Adrenal gland (tissue), 5 donors: ENCODE measurements around the gene CDH5.

ENCODE experiments used
- POLR2A ChIP-seq, 2 donors: fragments of 450-650 bp; IDR thresholded peaks; one replicate each; pipeline ENCODE4 v1.6.1; 2017; ENCODE audit warnings: antibody characterized with exemption in 2 of 2, mild to moderate bottlenecking in 2 of 2, moderate library complexity in 1 of 2
- TF ChIP-seq, protein P1 (sequence below), 6 experiments: fragments of 450-650 bp in 4 of 6; fragments of 200-600 bp in 2 of 6; sonication (generic) in 1 of 6; IDR thresholded peaks; 1 replicate in 5 of 6; 2 replicates in 1 of 6; pipeline versions ENCODE4 v1.5.1 to v1.8.0; 2016 to 2021; ENCODE audit warnings: antibody characterized with exemption in 6 of 6, mild to moderate bottlenecking in 2 of 6, moderate library complexity in 1 of 6
- donor health status: DM: no; HTN: no; CAD: no.

DNA sequence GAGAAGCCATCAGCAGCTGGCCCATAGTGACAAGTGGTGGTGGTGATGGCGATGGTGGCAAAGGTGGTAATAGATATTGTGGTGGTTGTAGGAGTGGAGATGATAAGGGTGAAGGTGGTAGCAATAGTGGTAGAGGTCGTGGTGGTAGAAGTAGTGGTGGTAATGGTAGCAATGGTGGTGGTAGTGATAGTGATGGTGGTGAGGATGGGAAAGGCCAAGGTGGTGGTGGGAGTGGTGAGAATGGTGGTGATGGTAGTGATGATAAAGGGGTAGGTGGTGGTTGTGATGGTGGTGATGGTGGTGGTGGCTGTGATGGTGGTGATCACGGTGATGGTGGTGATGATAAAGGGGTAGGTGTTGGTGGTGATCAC, 13.1 kb downstream of the CDH5 start:
- TF ChIP-seq, protein P1, sequence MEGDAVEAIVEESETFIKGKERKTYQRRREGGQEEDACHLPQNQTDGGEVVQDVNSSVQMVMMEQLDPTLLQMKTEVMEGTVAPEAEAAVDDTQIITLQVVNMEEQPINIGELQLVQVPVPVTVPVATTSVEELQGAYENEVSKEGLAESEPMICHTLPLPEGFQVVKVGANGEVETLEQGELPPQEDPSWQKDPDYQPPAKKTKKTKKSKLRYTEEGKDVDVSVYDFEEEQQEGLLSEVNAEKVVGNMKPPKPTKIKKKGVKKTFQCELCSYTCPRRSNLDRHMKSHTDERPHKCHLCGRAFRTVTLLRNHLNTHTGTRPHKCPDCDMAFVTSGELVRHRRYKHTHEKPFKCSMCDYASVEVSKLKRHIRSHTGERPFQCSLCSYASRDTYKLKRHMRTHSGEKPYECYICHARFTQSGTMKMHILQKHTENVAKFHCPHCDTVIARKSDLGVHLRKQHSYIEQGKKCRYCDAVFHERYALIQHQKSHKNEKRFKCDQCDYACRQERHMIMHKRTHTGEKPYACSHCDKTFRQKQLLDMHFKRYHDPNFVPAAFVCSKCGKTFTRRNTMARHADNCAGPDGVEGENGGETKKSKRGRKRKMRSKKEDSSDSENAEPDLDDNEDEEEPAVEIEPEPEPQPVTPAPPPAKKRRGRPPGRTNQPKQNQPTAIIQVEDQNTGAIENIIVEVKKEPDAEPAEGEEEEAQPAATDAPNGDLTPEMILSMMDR (IDR thresholded peaks at IDR 0.05), result no peak
- TF ChIP-seq POLR2A (IDR thresholded peaks at IDR 0.05), result no peak
